HepG2 (cell line): ENCODE measurements around the gene RETN.

ENCODE experiments used
- CTCF ChIP-seq: sonication (generic); formaldehyde crosslinking; IDR thresholded peaks from 2 replicates; pipeline ENCODE4 v1.5.0; 2020; ENCODE audit warnings: mild to moderate bottlenecking, missing genetic modification reagents, moderate library complexity
- KDM5A ChIP-seq: fragments of 200-600 bp; sonication (generic); IDR thresholded peaks from 2 replicates; pipeline ENCODE4 v1.7.0; 2018; ENCODE audit warnings: antibody characterized with exemption, mild to moderate bottlenecking, low read length, borderline replicate concordance
- PRDM4 ChIP-seq: sonication (generic); formaldehyde crosslinking; IDR thresholded peaks from 2 replicates; pipeline ENCODE4 v1.9.0; 2021; ENCODE audit warnings: missing genetic modification reagents, borderline replicate concordance
- RNF219 ChIP-seq: sonication (generic); formaldehyde crosslinking; IDR thresholded peaks from 2 replicates; pipeline ENCODE4 v1.5.0; 2020; ENCODE audit warnings: mild to moderate bottlenecking, missing genetic modification reagents
- SRF ChIP-seq: IDR thresholded peaks from 2 replicates; pipeline ENCODE4 v1.6.1; 2011; ENCODE audit warnings: mild to moderate bottlenecking, low read depth, low read length, moderate library complexity
- ZSCAN21 ChIP-seq: sonication (generic); formaldehyde crosslinking; IDR thresholded peaks from 2 replicates; pipeline ENCODE4 v1.8.0; 2022; ENCODE audit warnings: mild to moderate bottlenecking, missing genetic modification reagents, moderate library complexity, borderline replicate concordance
- TF ChIP-seq, protein P1 (sequence below): sonication (generic); formaldehyde crosslinking; IDR thresholded peaks from 2 replicates; pipeline ENCODE4 v1.4.0; 2020; ENCODE audit warnings: missing genetic modification reagents
- TF ChIP-seq, protein P2 (sequence below): sonication (generic); formaldehyde crosslinking; IDR thresholded peaks from 2 replicates; pipeline ENCODE4 v1.8.1; 2023; ENCODE audit warnings: mild to moderate bottlenecking, inconsistent platforms, moderate library complexity, missing genetic modification reagents, borderline replicate concordance

DNA sequence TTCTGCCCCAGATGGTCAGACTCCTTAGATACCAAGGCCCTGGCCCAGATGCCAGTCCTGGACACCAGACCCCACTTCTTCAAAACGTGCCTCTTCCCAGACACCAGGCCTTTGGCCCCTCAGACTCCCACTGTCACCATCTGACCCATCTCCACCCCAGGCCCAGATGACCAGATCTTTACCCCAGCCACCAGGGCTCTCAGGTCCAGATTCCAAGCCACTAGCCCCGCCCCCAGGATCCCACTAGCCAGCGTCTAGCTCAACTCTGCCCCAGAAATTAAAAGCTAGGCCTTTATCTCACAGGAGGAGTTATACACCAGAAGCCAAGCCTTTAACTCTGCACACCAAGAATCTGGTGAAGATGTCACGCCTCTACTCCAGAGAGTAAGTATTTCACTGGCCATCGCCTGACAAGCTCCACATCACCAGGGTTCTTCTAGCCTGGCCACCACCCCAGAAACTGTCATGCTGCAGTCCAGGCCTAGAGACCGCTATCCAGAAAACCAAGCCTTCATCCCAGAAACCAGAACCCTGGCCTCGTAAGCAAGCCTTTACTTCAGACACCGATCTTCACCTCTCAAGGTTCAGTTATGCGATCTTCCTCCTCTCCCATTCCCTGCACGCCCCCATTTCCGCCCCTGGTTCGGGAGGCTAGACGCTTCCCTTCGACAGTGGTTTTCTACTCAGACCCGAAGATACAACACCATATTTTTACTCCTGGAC lies 40.1 kb upstream of the RETN start:
- no peak for TF ChIP-seq RNF219 (CRISPR knock-in tag)
- TF ChIP-seq CTCF (CRISPR knock-in tag), result no peak
- TF ChIP-seq PRDM4 (CRISPR knock-in tag), result no peak
- no peak for TF ChIP-seq ZSCAN21 (CRISPR knock-in tag)
- no peak for TF ChIP-seq SRF
- no peak for TF ChIP-seq KDM5A
- TF ChIP-seq, protein P1, sequence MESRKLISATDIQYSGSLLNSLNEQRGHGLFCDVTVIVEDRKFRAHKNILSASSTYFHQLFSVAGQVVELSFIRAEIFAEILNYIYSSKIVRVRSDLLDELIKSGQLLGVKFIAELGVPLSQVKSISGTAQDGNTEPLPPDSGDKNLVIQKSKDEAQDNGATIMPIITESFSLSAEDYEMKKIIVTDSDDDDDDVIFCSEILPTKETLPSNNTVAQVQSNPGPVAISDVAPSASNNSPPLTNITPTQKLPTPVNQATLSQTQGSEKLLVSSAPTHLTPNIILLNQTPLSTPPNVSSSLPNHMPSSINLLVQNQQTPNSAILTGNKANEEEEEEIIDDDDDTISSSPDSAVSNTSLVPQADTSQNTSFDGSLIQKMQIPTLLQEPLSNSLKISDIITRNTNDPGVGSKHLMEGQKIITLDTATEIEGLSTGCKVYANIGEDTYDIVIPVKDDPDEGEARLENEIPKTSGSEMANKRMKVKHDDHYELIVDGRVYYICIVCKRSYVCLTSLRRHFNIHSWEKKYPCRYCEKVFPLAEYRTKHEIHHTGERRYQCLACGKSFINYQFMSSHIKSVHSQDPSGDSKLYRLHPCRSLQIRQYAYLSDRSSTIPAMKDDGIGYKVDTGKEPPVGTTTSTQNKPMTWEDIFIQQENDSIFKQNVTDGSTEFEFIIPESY (CRISPR knock-in tag), result no peak
- TF ChIP-seq, protein P2, sequence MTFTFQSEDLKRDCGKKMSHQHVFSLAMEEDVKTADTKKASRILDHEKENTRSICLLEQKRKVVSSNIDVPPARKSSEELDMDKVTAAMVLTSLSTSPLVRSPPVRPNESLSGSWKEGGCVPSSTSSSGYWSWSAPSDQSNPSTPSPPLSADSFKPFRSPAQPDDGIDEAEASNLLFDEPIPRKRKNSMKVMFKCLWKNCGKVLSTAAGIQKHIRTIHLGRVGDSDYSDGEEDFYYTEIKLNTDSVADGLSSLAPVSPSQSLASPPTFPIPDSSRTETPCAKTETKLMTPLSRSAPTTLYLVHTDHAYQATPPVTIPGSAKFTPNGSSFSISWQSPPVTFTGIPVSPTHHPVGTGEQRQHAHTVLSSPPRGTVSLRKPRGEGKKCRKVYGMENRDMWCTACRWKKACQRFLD (CRISPR knock-in tag), result no peak
